HepG2 (cell line): ENCODE measurements around the gene DAB2IP.

Experiments used
- FOXM1 ChIP-seq: sonication (generic); formaldehyde crosslinking; IDR thresholded peaks from 2 replicates; pipeline ENCODE4 v1.5.0; 2020; ENCODE audit warnings: missing genetic modification reagents
- HCFC1 ChIP-seq: fragments of 150-350 bp; IDR thresholded peaks from 2 replicates; pipeline ENCODE4 v1.6.1; 2014; ENCODE audit warnings: low read depth, low read length
- JUND ChIP-seq: sonication (generic); formaldehyde crosslinking; IDR thresholded peaks from 2 replicates; pipeline ENCODE4 v1.8.0; 2022; ENCODE audit warnings: mild to moderate bottlenecking, missing genetic modification reagents
- SMARCC2 ChIP-seq: fragments of 450-650 bp; IDR thresholded peaks from 2 replicates; pipeline ENCODE4 v1.6.1; 2017; ENCODE audit warnings: antibody characterized with exemption, mild to moderate bottlenecking
- ZFP90 ChIP-seq: sonication (generic); formaldehyde crosslinking; IDR thresholded peaks from 2 replicates; pipeline ENCODE4 v1.8.0; 2022; ENCODE audit warnings: missing genetic modification reagents, mild to moderate bottlenecking, inconsistent platforms, borderline replicate concordance
- ZFYVE20 ChIP-seq: sonication (generic); formaldehyde crosslinking; IDR thresholded peaks from 2 replicates; pipeline ENCODE4 v1.8.0; 2023; ENCODE audit warnings: low read depth, mild to moderate bottlenecking, moderate library complexity, missing genetic modification reagents, borderline replicate concordance
- TF ChIP-seq, protein P1 (sequence below): sonication (generic); formaldehyde crosslinking; IDR thresholded peaks from 2 replicates; pipeline ENCODE4 v1.5.0; 2020; ENCODE audit warnings: missing genetic modification reagents

DNA sequence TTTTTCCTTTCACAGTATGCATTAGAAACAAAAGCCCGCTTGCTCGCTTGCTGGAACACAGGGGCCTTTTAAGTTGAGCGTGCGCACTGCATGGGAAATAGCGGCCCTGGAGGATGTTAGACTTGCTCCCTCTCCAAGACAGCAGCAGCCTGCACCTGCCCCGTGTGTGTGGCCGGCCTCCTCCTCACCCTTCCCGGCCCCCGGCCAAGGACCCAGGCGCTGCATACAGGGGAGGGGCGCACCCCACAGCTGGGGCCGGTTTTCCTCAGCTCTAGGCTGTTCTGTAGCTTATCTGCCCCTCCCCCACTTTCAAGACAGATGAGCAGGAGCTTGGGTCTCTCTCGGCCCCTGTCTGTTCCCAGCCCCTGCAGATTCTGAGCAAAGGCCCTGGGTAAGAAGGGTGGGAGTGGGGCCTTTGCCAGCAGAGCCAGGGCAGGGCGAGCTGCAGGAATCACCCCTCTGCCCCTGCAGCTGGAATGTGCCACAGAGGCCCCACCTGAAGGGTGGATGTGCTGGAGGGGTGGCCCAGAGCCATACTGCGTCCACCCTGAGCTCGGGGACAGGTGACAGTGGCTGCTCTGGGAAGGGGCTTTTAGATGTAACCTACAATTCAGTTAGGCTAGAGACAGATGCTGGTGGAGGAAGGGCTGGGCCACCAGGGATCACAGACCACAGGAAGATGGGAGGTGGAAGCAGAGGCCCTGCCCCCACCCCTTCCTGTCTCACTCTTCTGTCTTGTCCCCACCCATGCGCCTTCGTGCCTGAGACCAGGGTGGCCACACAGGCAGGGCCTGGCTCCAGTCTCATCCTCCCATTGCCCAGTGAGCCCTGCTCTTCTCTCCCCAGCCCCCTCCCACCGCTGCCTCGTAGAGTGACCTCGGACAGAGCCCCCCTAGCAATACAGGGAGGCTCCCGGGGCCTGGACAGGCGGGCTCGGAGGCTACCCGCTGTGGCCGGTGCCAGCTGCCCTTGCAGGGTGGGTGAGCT lies 132.4 kb downstream of the DAB2IP start:
- TF ChIP-seq, protein P1, sequence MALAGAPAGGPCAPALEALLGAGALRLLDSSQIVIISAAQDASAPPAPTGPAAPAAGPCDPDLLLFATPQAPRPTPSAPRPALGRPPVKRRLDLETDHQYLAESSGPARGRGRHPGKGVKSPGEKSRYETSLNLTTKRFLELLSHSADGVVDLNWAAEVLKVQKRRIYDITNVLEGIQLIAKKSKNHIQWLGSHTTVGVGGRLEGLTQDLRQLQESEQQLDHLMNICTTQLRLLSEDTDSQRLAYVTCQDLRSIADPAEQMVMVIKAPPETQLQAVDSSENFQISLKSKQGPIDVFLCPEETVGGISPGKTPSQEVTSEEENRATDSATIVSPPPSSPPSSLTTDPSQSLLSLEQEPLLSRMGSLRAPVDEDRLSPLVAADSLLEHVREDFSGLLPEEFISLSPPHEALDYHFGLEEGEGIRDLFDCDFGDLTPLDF (CRISPR knock-in tag) = no peak
- TF ChIP-seq JUND (CRISPR knock-in tag) (no peak), HCFC1 (no peak), ZFP90 (CRISPR knock-in tag) (no peak), SMARCC2 (no peak), ZFYVE20 (CRISPR knock-in tag) (no peak), FOXM1 (no peak)
